Small intestine (tissue), 7 donors: Measurements from ENCODE around the gene PNLIPRP3. TPM values are rescaled to one million over a fixed set of nuclear protein-coding genes. Genes with fewer than 3 reads are reported as not detected.

Experiments used
- DNase-seq, 2 donors: peaks; one replicate each; pipeline versions ENCODE4 v3.0.0 to v3.0.0-alpha.2; 2013
- FAIRE-seq: peaks from 2 replicates; lab custom pipeline; 2012; peaks lifted over from hg19 to GRCh38; lab: Jason Lieb, UNC
- H3K27ac ChIP-seq, 3 donors: one replicate each; pipeline ENCODE4 v1.5.1; 2013; ENCODE audit warnings: low read length in 2 of 3, mild to moderate bottlenecking in 2 of 3, control low read depth in 1 of 3, inconsistent platforms in 1 of 3, low read depth in 1 of 3, moderate library complexity in 1 of 3
- H3K27me3 ChIP-seq, 3 donors: one replicate each; pipeline ENCODE4 v1.6.1; 2013; ENCODE audit warnings: low read length in 3 of 3, inconsistent platforms in 1 of 3; ENCODE audit not compliant: control insufficient read depth in 3 of 3, insufficient read depth in 3 of 3
- H3K36me3 ChIP-seq, 3 donors: one replicate each; pipeline ENCODE4 v1.6.1; 2013; ENCODE audit warnings: low read length in 3 of 3, inconsistent platforms in 1 of 3, low read depth in 1 of 3, mild to moderate bottlenecking in 1 of 3, moderate library complexity in 1 of 3; ENCODE audit not compliant: control insufficient read depth in 3 of 3, insufficient read depth in 2 of 3
- H3K4me1 ChIP-seq, 3 donors: one replicate each; pipeline ENCODE4 v1.6.1; 2013; ENCODE audit warnings: low read length in 2 of 3, inconsistent platforms in 1 of 3, low read depth in 1 of 3, mild to moderate bottlenecking in 1 of 3, moderate library complexity in 1 of 3; ENCODE audit not compliant: control insufficient read depth in 3 of 3, insufficient read depth in 2 of 3
- H3K4me3 ChIP-seq, 3 donors: one replicate each; pipeline ENCODE4 v1.5.1; 2013; ENCODE audit warnings: low read length in 3 of 3, control low read depth in 1 of 3, inconsistent platforms in 1 of 3, low read depth in 1 of 3, mild to moderate bottlenecking in 1 of 3, moderate library complexity in 1 of 3
- H3K9me3 ChIP-seq, 2 donors: one replicate each; pipeline ENCODE4 v1.6.1; 2013; ENCODE audit warnings: low read depth in 1 of 2, low read length in 1 of 2; ENCODE audit not compliant: control insufficient read depth in 2 of 2, insufficient read depth in 1 of 2
- WGBS, 3 donors: extraction: QIAGEN DNeasy Blood & Tissue Kit; methylation state at CpG; one replicate each; pipeline ENCODE4 v1.1.7; 2013; 5-methylcytosine and 5-hydroxymethylcytosine counted together
- polyA plus RNA-seq, 4 donors: library from polyadenylated mRNA; stranded (reverse) in 3 of 4; unstranded in 1 of 4; fragments of 200-250 nt in 3 of 4; fragments of 120-200 nt in 1 of 4; gene quantifications; one replicate each; pipeline versions ENCODE4 v1.2.1 to v1.2.3, GENCODE V29; 2013
- donor health status: healthy with polysubstance abuse.
- donor health status: control.
- donor health status: control.
- donor health status: Bipolar disorder and iron deficiency.
- donor health status: healthy.

Gene PNLIPRP3
- polyA plus RNA-seq, 4 donors, result 0.12 TPM; not detected in 3

DNA sequence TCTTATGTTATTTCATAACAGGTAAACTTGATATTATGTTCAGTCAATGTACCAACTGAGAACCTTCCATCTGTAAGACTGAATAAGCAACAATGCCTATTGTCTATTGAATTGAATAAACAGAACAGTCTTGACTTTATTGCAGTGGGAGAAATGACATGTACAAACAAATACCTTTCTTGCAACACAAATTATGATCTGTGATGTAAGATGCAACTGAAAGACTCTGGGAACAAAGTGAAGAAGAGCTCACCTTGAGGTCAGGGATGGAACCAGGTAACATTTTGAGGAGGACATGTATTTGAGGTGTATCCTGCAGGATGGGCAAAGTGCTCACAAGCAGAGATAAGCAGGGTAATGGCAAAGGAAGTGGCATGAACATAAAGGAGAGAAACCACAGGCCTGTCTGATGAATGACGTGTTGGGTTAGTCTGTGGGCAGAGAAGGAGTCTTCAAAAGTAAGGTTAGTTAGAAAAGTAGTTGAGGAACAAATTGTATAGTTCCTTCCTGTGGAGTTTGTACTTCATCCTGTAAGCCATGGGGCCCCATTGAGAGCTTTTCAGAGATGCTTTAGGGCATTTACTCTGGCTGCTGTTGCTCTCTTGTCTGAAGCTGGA is 9.5 kb downstream of the PNLIPRP3 start:
- 53 to 61% (median 56%) methylated on average over 1 of the region's 1 CpG for WGBS, 3 donors
- FAIRE-seq (no peak), DNase-seq (no peak)
- Histone ChIP-seq H3K4me1 (no peaks in the 10 kb centered on the region), H3K36me3 (no peaks in the 10 kb centered on the region), H3K27me3 (no peaks in the 10 kb centered on the region), H3K4me3 (no peak overlapping the region), H3K9me3 (no peaks in the 10 kb centered on the region), H3K27ac (no peak overlapping the region)

DNA sequence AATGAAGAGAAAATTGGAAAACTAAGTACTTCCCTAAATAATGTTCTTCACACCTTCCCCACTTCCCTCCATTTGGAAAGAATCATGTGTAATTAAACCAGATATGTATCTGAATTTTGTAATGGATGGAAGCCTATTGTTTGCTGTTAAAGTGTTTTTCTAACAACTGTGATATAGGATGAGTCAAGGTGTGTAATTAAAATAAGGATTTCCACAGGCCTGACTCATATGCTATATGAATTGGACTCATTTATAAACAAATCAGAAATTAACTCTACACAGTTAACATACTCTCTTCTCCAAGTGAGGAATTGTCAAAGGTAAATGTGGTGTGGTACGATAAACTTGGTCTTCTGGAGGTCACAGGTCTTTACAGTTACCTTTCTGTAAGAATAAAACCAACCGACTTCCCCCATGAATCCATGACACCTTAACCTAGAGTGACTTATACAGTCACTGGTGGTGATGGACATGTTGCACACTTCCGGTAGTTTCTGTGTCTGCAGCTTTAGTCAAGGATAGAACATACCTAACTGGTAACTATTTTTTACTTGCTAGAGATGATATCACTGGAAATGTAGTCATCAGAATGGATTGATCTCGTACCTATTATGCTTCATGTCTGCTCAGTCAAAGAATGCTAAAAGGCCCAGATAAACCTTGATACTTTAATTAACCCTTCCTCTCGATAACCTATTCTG is 12.8 kb downstream of the PNLIPRP3 start:
- DNase-seq, result no peak
- WGBS, 3 donors, result 89 to 91% (median 90%) methylated on average over 5 of the region's 5 CpGs
- Histone ChIP-seq H3K9me3 (no peaks in the 10 kb centered on the region), H3K27ac (no peak overlapping the region), H3K36me3 (no peaks in the 10 kb centered on the region), H3K4me3 (no peak overlapping the region), H3K27me3 (no peaks in the 10 kb centered on the region), H3K4me1 (no peaks in the 10 kb centered on the region)
- FAIRE-seq, result no peak

DNA sequence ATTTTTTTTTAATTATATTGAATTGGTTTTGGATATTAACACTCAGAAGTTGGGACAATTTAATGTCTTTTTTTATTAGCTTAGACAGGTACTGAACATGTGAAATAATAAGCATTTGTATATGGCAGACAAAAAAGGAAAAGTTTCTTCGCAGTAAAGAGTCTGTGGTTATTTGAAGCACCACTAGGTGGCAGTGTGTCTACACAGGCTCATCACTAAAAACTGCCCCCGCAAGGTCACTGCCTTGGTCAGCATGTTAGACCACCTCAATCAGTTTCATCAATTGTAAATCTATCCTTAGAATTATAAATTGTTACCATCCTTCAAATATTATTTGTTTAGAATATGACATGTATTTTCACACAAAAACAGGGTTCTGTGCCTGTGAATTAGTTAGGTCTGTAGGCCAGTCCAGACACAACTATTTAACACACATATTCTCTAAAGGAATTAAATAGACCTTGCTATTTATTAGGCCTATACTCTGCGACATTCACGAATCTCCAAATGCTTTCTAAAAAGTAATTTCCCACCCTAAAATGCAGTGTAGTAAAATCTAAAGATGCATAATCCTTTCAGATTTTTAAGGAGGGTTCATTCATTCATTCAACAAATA is 17.0 kb downstream of the PNLIPRP3 start:
- H3K4me1 ChIP-seq, result no peaks in the 10 kb centered on the region
- H3K4me3 ChIP-seq, result no peak overlapping the region
- H3K27ac ChIP-seq, result no peak overlapping the region
- no peak for FAIRE-seq
- peak; percentile 19 to 35 for DNase-seq
- no peaks in the 10 kb centered on the region for H3K27me3 ChIP-seq
- no peaks in the 10 kb centered on the region for H3K9me3 ChIP-seq
- 40 to 49% (median 44%) methylated on average over 4 of the region's 4 CpGs for WGBS, 3 donors
- no peaks in the 10 kb centered on the region for H3K36me3 ChIP-seq

DNA sequence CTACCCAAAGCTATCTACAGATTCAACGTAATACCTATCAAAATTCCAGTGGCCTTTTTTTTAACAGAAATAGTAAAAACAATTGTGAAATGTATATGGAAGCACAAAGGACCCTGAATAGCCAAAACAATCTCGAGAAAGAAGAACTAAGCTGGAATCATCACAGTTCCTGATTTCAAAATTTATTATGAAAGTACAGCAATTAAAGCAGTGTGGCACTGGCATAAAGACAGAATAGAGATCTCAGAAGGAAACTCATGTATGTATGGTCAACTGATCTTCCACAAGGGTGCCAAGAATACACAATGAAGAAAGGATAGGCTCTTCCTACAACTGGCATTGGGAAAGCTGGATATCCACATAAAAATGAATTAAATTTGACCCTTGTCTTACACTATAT is 23.2 kb downstream of the PNLIPRP3 start:
- DNase-seq (no peak), FAIRE-seq (no peak)
- no peaks in the 10 kb centered on the region for H3K36me3 ChIP-seq
- peaks cover 0 to 8% (median 0%) of the 10 kb centered on the region in 3 donors for H3K27me3 ChIP-seq
- H3K27ac ChIP-seq, result no peak overlapping the region
- no peaks in the 10 kb centered on the region for H3K4me1 ChIP-seq
- H3K4me3 ChIP-seq, result no peak overlapping the region
- 58 to 71% (median 65%) methylated on average over 2 of the region's 2 CpGs for WGBS, 3 donors
- peaks cover 0 to 7% of the 10 kb centered on the region in 2 donors for H3K9me3 ChIP-seq

DNA sequence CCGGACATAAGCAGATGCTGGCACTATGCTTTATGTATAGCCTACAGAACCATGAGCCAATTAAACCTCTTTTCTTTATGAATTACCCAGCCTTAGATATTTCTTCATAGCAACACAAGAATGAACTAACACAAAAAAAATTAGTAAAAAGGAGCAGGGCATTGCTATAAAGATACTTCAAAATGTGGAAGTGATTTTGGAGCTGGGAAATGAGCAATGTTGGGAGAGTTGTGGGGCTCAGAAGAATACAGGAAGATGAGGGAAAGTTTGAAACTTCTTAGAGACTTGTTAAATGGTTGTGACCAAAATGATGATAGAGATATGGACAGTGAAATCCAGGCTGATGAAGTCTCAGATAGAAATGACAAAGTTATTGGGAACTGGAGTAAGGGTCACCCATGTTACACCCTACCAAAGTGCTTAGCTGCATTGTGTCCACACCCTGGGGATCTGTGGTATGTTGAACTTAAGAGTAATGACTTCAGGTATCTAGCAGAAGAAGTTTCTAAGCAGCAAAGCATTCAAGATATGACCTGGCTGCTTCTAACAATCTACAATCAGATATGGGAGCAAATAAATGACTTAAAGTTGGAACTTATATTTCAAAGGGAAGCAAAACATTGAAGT is 24.2 kb downstream of the PNLIPRP3 start:
- H3K4me3 ChIP-seq, result no peak overlapping the region
- H3K4me1 ChIP-seq, result no peaks in the 10 kb centered on the region
- no peak for DNase-seq
- WGBS, 3 donors, result 4 to 41% (median 7%) methylated on average over 1 of the region's 1 CpG
- peaks cover 0 to 7% of the 10 kb centered on the region in 2 donors for H3K9me3 ChIP-seq
- no peak overlapping the region for H3K27ac ChIP-seq
- no peak for FAIRE-seq
- peaks cover 0 to 8% (median 0%) of the 10 kb centered on the region in 3 donors for H3K27me3 ChIP-seq
- no peaks in the 10 kb centered on the region for H3K36me3 ChIP-seq

DNA sequence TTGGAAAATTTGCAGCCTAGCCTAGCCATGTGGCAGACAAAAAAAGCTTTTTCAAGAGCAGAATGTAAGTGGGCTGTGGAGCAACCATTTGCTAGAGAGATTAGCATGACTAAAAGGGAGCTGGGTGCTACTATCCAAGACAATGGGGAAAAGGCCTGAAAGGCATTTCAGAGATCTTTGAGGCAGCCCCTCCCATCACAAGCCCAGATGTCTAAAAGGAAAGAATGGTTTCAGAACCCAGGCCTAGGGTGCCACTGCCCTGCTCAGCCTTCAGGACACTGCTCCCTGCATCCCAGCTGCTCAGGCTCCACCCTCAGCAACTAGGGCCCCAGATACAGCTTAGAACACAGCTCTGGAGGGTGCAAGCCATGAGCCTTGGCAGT is 24.7 kb downstream of the PNLIPRP3 start:
- DNase-seq (no peak), FAIRE-seq (no peak)
- Histone ChIP-seq H3K36me3 (no peaks in the 10 kb centered on the region), H3K9me3 (peaks cover 0 to 7% of the 10 kb centered on the region in 2 donors), H3K27ac (no peak overlapping the region), H3K4me3 (no peak overlapping the region), H3K4me1 (no peaks in the 10 kb centered on the region), H3K27me3 (peaks cover 0 to 8% (median 0%) of the 10 kb centered on the region in 3 donors)

DNA sequence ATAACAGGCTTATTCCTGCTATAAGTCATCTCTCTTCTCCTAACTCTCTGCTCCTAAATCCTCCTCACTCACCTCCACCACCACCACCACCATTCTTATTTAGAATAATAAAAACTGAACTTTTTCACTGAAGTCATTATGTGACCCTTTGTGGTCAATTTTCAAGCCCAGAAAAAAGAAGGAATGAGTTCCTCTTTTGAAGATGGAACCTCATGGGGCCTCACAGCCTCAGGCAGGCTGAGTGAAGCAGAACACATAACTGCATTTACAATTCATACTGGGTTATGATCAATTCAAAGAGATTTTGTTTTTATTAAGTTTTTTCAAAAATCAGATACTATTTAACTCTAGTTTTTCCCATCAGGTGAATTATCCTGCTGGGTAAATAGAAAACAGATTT is 29.8 kb downstream of the PNLIPRP3 start:
- Histone ChIP-seq H3K9me3 (peaks cover 0 to 2% of the 10 kb centered on the region in 2 donors), H3K36me3 (no peaks in the 10 kb centered on the region), H3K27me3 (peaks cover 0 to 8% (median 0%) of the 10 kb centered on the region in 3 donors), H3K4me3 (no peak overlapping the region), H3K27ac (no peak overlapping the region), H3K4me1 (no peaks in the 10 kb centered on the region)
- FAIRE-seq, result no peak
- no peak for DNase-seq

DNA sequence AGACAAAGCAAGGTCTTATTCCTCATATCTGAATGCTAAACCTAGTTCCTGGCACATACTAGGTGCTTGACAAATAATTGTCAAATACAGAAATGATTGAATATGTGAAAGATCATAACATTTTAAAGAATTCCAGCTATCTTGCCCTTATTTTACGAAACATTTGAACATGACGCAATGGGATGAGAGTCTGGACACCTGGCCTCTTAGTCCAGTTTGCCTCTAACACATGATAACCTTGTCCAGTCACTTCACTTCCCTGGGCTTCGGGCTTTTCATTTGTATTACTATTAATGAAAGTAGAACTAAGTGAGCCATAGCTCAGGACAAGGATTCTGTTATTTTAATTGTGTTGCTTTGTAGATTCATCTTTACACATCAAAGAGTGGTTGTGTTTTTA is 32.6 kb downstream of the PNLIPRP3 start:
- Histone ChIP-seq H3K27me3 (peaks cover 0 to 3% (median 0%) of the 10 kb centered on the region in 3 donors), H3K27ac (no peak overlapping the region), H3K4me3 (no peak overlapping the region), H3K9me3 (no peaks in the 10 kb centered on the region), H3K36me3 (no peaks in the 10 kb centered on the region), H3K4me1 (no peaks in the 10 kb centered on the region)
- no peak for DNase-seq
- whole genome bisulfite sequencing, 3 donors, result 83 to 89% (median 87%) methylated on average over 3 of the region's 3 CpGs
- no peak for FAIRE-seq
